ENCODE results near the gene CCM2. TPM values are rescaled to one million over a fixed set of nuclear protein-coding genes. Genes with fewer than 3 reads are reported as not detected.
A peak's percentile ranks its signal among the peaks of the same experiment; 100 is the strongest.

CCM2 gene
- total RNA-seq, 3 donors from 2014 or later = 33.4 to 43.8 (median 35.8) TPM

DNA sequence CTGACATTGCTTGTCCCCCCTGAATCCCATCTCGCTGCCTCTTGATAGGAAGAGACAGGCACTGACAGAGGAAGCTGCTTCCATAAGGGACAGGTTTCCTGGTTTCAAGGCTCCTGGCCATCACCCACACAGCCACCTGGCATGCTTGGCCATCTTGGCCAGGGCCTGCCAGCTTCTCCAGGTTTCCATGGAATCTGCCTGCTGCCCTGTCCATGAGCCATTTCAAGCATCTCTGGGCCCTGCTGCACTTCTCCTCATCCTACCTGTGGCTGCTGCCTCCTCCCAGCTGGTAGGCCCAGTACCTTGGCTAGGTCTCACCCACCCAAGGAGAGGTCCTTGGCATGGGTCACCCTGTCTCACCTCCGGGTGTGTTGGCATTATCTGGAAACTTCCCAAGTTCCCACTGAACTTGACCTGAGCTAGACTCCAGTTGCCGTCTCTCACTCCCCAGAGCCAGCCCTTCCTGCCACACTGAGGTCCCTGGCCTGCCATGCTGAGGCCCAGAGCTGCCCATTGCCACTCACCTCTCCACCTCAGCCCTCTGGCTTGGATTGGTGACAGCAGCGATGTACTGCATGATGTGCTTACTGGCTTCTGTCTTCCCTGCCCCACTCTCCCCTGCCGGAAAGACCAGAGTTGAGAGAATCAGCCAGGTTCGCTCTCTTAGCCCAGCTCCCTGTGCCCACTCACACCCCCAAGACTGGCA lies 23.8 kb upstream of the CCM2 start:
- Histone ChIP-seq H3K36me3 (ENCODE audit: low read depth) (no peaks in the 10 kb centered on the region), H3K4me3 (no peak overlapping the region), H3K4me1 (ENCODE audit: low read depth) (peaks cover 7% of the 10 kb centered on the region), H3K9me3 (no peaks in the 10 kb centered on the region)
- intact Hi-C loops (cut with DNase I, micrococcal nuclease) = no loop called here
- DNase-seq = peak in 1 of 3 donors; percentile 11
- no peak for ATAC-seq
- TF ChIP-seq, protein P1, sequence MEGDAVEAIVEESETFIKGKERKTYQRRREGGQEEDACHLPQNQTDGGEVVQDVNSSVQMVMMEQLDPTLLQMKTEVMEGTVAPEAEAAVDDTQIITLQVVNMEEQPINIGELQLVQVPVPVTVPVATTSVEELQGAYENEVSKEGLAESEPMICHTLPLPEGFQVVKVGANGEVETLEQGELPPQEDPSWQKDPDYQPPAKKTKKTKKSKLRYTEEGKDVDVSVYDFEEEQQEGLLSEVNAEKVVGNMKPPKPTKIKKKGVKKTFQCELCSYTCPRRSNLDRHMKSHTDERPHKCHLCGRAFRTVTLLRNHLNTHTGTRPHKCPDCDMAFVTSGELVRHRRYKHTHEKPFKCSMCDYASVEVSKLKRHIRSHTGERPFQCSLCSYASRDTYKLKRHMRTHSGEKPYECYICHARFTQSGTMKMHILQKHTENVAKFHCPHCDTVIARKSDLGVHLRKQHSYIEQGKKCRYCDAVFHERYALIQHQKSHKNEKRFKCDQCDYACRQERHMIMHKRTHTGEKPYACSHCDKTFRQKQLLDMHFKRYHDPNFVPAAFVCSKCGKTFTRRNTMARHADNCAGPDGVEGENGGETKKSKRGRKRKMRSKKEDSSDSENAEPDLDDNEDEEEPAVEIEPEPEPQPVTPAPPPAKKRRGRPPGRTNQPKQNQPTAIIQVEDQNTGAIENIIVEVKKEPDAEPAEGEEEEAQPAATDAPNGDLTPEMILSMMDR (IDR thresholded peaks at IDR 0.05) = no peak

DNA sequence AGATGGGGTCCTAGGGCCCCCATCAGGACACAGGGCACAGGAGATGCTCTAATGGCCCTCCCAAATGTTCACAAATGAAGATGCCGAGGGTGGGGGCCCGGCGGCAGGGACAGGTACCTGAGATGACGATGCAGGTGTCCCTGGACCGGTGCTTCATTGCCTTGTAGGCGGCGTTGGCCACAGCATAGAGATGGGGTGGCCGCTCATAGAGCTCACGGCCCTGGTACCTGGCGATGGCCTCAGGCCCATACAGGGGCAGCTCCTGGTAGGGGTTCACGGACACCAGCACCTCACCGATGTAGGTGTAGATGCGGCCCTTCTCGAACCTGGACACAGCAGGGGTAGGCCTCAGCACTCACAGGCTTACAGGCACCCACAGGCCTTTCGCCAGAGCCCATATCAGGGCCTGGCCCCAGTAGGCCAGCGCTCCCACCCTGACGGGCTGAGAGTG lies 23.2 kb upstream of the CCM2 start:
- TF ChIP-seq, protein P1 (IDR thresholded peaks at IDR 0.05) = no peak
- H3K4me3 ChIP-seq = no peak overlapping the region
- H3K36me3 ChIP-seq (ENCODE audit: low read depth) = no peaks in the 10 kb centered on the region
- ATAC-seq (no peak), DNase-seq (peak in 1 of 3 donors; percentile 25)
- H3K4me1 ChIP-seq (ENCODE audit: low read depth) = peaks cover 7% of the 10 kb centered on the region
- H3K9me3 ChIP-seq = no peaks in the 10 kb centered on the region
- intact Hi-C loops (cut with DNase I, micrococcal nuclease) = no loop called here

DNA sequence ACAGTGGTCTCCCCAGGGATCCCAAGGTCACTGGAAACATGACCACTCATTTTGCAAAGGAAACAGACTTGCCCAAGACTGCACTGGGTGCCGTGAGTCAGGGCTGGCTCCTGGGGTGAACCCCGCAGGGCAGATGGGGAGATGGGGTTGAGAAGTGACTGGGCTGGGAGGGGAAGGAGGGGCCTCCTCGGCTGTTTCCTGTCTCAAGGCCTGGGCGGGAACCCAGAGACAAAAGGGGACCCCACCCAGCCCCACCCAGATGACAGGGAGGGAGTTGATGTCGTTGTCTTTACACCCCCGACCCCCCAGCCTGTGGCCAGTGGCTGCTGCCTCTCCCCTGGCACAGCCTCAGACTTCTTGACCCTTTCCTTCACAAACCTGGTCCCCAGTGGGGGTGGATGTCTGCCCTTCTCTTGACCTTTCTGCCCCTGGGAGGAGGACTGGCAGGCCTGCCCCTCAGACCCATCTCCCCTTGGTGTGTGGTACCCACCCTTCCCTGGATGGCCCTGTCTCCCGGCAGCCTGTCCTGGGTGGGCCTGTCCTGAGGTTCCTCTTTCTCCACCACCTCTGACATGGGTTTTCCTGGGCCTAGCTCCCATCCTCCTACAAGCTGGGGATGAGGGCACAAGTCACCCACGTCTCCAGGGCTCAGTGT lies 22.6 kb upstream of the CCM2 start:
- no peaks in the 10 kb centered on the region for H3K36me3 ChIP-seq (ENCODE audit: low read depth)
- peak; percentile 33 for ATAC-seq
- no peak overlapping the region for H3K4me3 ChIP-seq
- H3K4me1 ChIP-seq (ENCODE audit: low read depth) = peaks cover 7% of the 10 kb centered on the region
- DNase-seq = peak in 1 of 3 donors; percentile 79
- intact Hi-C loops (cut with DNase I, micrococcal nuclease) = no loop called here
- TF ChIP-seq, protein P1 (IDR thresholded peaks at IDR 0.05) = no peak
- H3K9me3 ChIP-seq = no peaks in the 10 kb centered on the region

DNA sequence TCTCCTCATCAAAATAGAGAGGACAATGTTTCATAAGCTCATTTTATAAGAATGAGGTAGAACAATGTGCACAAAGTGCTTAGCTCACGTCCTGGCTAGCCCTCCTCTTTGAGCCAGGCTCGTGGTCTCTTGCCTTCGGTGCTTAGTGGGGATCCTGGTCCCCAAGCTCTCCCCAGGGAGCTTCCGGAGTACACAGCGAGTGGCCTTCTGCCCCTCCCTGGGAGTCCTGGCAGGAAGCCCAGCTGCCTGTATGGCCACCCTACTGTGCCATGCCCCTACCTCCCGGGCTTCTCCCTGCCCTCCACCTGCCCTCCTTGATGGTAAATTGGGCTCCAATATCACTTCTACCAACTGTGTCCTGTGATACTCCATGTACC lies 22.1 kb upstream of the CCM2 start:
- H3K4me3 ChIP-seq = no peak overlapping the region
- DNase-seq (peak in 2 of 3 donors; percentile 49 to 70), ATAC-seq (peak; percentile 3)
- TF ChIP-seq, protein P1 (IDR thresholded peaks at IDR 0.05) = no peak
- H3K9me3 ChIP-seq = no peaks in the 10 kb centered on the region
- peaks cover 7% of the 10 kb centered on the region for H3K4me1 ChIP-seq (ENCODE audit: low read depth)
- intact Hi-C loops (cut with DNase I, micrococcal nuclease) = no loop called here
- peaks cover under 1% of the 10 kb centered on the region for H3K36me3 ChIP-seq (ENCODE audit: low read depth)

DNA sequence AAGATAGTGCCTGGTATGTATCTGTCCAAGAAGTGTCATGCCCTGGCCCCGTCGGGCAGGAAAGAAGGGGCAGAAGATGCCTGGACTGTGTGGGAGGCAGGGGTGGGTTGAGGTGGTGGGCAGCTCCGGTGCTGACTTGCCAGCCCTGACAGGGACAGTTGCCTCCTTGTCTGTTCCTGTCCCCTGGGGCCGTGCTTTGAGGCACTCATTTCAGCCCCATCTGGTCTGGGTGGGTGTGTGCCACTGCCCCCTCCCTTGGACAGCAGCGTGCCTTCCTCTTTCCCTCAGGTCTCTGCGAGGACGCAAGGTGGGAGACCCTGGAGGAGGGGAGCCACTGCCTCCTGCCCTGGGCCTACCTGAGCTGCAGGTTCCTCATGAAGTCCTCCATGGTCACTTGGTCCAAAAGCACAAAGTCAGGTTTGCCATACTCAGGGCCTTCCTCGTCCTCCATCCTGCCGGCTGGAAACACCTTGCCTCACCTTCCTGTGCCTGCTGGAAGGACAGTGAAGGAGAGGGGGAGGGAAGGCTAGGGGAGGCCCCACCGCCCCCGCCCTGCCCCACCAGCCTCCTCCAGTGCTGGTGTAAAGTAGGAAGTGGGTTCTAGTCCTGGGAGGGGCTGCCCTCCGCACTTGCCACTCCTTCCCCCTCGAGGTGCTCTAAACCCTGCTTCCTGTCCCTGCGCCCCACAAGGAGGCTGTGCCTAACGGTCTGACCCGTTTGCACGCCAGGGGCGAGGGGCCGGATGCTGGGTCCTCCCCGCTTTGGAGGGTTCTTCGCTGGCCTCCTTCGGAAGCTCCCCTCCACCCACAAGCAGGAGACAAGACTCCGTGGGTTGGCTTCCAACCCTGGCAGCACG lies 21.3 kb upstream of the CCM2 start, which contains the start of gene MYO1G:
MYO1G (minus strand) TSS at position 505 of the 856 bp plus-strand sequence; CDS start at position 451, 54 bp downstream.
- Histone ChIP-seq H3K4me1 (ENCODE audit: low read depth) (peaks cover 7% of the 10 kb centered on the region), H3K4me3 (no peak within 1 kb of the TSS), H3K36me3 (ENCODE audit: low read depth) (peaks cover 5% of the 10 kb centered on the region), H3K9me3 (no peaks in the 10 kb centered on the region)
- ATAC-seq (peak; percentile 84), DNase-seq (peak; percentile 61 to 94 (median 73))
- TF ChIP-seq, protein P1 (IDR thresholded peaks at IDR 0.05) = no peak
- intact Hi-C loops (cut with DNase I, micrococcal nuclease) = no loop called here

Data from mucosa of descending colon (tissue), 3 donors.